ENCODE data around the gene TRA2A. TPM values are rescaled to one million over a fixed set of nuclear protein-coding genes. Genes with fewer than 3 reads are reported as not detected.

Gene TRA2A
- 10 to 100 TPM; 62.8 to 76.1 TPM for total RNA-seq
- 60.9 TPM for polyA plus RNA-seq (ENCODE audit: insufficient read depth, low read depth, low replicate concordance)
- long read RNA-seq, donor 1, transcript TRA2A-201 (8 exons, 1,845 nt) = major isoform, 20 of 75 reads
- long read RNA-seq, donor 1, transcript TRA2A-206 (3 exons, 661 nt) = minor isoform, 8 of 75 reads
- long read RNA-seq, donor 1, partial matches to known transcripts = 37 of 75 reads
- long read RNA-seq, donor 1, other reads (novel, unspliced or antisense) = 6 of 75 reads
- long read RNA-seq, donor 2, transcript TRA2A-201 (8 exons, 1,845 nt) = major isoform, 13 of 154 reads
- long read RNA-seq, donor 2, partial matches to known transcripts = 137 of 154 reads
- long read RNA-seq, donor 2, other reads (novel, unspliced or antisense) = 0 of 154 reads

GRCh38 chr7:23531794-23532489, at the start of gene TRA2A:
TSS of gene TRA2A (minus strand) at chr7:23531981. CDS start at chr7:23531824, 157 bp downstream.
- Histone ChIP-seq H3K36me3 (ENCODE audit: low read depth, missing control alignments) (no peaks in the 10 kb centered on the region), H3K9me3 (no peaks in the 10 kb centered on the region), H3K27me3 (no peaks in the 10 kb centered on the region), H3K4me1 (peaks cover 12% of the 10 kb centered on the region), H3K4me3 (peak within 1 kb of the TSS; percentile 75 to 96), H3K27ac (peak within 1 kb of the TSS; percentile 99)
- intact Hi-C loops (cut with DNase I; ENCODE audit: low total_unique reads) = no loop called here
- TF ChIP-seq, protein P1, sequence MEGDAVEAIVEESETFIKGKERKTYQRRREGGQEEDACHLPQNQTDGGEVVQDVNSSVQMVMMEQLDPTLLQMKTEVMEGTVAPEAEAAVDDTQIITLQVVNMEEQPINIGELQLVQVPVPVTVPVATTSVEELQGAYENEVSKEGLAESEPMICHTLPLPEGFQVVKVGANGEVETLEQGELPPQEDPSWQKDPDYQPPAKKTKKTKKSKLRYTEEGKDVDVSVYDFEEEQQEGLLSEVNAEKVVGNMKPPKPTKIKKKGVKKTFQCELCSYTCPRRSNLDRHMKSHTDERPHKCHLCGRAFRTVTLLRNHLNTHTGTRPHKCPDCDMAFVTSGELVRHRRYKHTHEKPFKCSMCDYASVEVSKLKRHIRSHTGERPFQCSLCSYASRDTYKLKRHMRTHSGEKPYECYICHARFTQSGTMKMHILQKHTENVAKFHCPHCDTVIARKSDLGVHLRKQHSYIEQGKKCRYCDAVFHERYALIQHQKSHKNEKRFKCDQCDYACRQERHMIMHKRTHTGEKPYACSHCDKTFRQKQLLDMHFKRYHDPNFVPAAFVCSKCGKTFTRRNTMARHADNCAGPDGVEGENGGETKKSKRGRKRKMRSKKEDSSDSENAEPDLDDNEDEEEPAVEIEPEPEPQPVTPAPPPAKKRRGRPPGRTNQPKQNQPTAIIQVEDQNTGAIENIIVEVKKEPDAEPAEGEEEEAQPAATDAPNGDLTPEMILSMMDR (IDR thresholded peaks at IDR 0.05) = peak in 1 of 3 experiments; percentile 15
- peak; percentile 88 for TF ChIP-seq POLR2A (IDR thresholded peaks at IDR 0.05)
- 11 to 15% methylated on average over 38 to 50 of the region's 50 CpGs for WGBS, 2 donors
- peak; percentile 99 for DNase-seq

- intact Hi-C loops (cut with DNase I; ENCODE audit: low total_unique reads) = loop anchor here (10.0 kb wide), 1 partner anchor 144 kb away; the partner anchor contains the start of gene STK31
- TF ChIP-seq, protein P1 (IDR thresholded peaks at IDR 0.05) = peak; percentile 48 to 71 (median 58)
- no peak for TF ChIP-seq POLR2A (IDR thresholded peaks at IDR 0.05)
- 39 to 55% methylated on average over 4 to 5 of the region's 5 CpGs for WGBS, 2 donors
Measured at GRCh38 chr7:23570592-23571200, 38.9 kb upstream of the TRA2A start.

DNA sequence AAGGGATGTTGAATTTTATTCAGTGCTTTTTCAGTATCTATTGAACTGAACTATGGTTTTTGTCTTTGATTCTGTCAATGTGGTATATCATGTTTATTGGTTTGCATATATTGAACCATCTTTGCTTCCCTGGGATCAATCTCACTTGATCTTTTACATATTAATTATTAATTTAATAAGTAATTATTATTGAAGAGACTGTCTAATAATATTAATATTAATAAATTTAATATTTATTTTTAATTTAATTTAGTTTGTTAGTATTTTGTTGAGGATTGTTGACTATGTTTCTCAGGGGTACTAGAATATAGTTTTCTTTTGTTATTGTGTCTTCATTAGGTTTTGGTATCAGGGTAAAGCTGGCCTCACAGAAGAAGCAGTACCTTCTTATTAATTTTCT, 26.5 kb upstream of the TRA2A start:
- no peak for DNase-seq
- Histone ChIP-seq H3K36me3 (ENCODE audit: low read depth, missing control alignments) (no peaks in the 10 kb centered on the region), H3K9me3 (no peaks in the 10 kb centered on the region), H3K27ac (no peak overlapping the region), H3K4me1 (no peaks in the 10 kb centered on the region), H3K27me3 (no peaks in the 10 kb centered on the region), H3K4me3 (no peak overlapping the region)
- no peak for TF ChIP-seq POLR2A (IDR thresholded peaks at IDR 0.05)
- TF ChIP-seq, protein P1 (IDR thresholded peaks at IDR 0.05) = no peak
- intact Hi-C loops (cut with DNase I; ENCODE audit: low total_unique reads) = no loop called here

More at GRCh38 chr7:23570592-23571200, 38.9 kb upstream of the TRA2A start:
- no peak overlapping the region for H3K4me3 ChIP-seq
- H3K4me1 ChIP-seq = no peaks in the 10 kb centered on the region
- no peaks in the 10 kb centered on the region for H3K27me3 ChIP-seq
- no peak overlapping the region for H3K27ac ChIP-seq
- no peaks in the 10 kb centered on the region for H3K9me3 ChIP-seq
- H3K36me3 ChIP-seq (ENCODE audit: low read depth, missing control alignments) = no peaks in the 10 kb centered on the region
- peak; percentile 85 for DNase-seq

GRCh38 chr7:23547662-23548061, 15.9 kb upstream of the TRA2A start:
- H3K27me3 ChIP-seq = no peaks in the 10 kb centered on the region
- H3K9me3 ChIP-seq = no peaks in the 10 kb centered on the region
- intact Hi-C loops (cut with DNase I; ENCODE audit: low total_unique reads) = no loop called here
- 89 to 95% methylated on average over 4 of the region's 4 CpGs for WGBS, 2 donors
- H3K27ac ChIP-seq = no peak overlapping the region
- H3K4me3 ChIP-seq = no peak overlapping the region
- no peak for DNase-seq
- TF ChIP-seq, protein P1 (IDR thresholded peaks at IDR 0.05) = no peak
- no peak for TF ChIP-seq POLR2A (IDR thresholded peaks at IDR 0.05)
- no peaks in the 10 kb centered on the region for H3K36me3 ChIP-seq (ENCODE audit: low read depth, missing control alignments)
- H3K4me1 ChIP-seq = no peaks in the 10 kb centered on the region

All from testis (tissue), 5 donors.